Uterus (tissue), 4 donors: ENCODE measurements around the gene CEACAM5. TPM values are rescaled to one million over a fixed set of nuclear protein-coding genes. Genes with fewer than 3 reads are reported as not detected.

Experiments used
- DNase-seq, 2 donors: peaks; one replicate each; pipeline ENCODE4 v3.0.0-alpha.2; 2019 to 2020
- H3K27ac ChIP-seq, 2 donors: fragments of 200-600 bp; sonication (generic); 1 replicate in 1 of 2; 2 replicates in 1 of 2; pipeline ENCODE4 v1.5.1; 2016 to 2018
- H3K27me3 ChIP-seq, 2 donors: fragments of 200-600 bp; sonication (generic); one replicate each; pipeline ENCODE4 v1.5.1; 2018 to 2019; ENCODE audit warnings: control low read depth in 1 of 2
- H3K36me3 ChIP-seq, 2 donors: fragments of 200-600 bp; sonication (generic); one replicate each; pipeline ENCODE4 v1.5.1; 2019; ENCODE audit warnings: control low read depth in 1 of 2
- H3K4me1 ChIP-seq, 2 donors: fragments of 200-600 bp; sonication (generic); one replicate each; pipeline ENCODE4 v1.5.1; 2018 to 2019; ENCODE audit warnings: control low read depth in 1 of 2
- H3K4me3 ChIP-seq, 2 donors: fragments of 200-600 bp; sonication (generic); 1 replicate in 1 of 2; 2 replicates in 1 of 2; pipeline ENCODE4 v1.5.1; 2018 to 2019; ENCODE audit warnings: mild to moderate bottlenecking in 1 of 2
- H3K9me3 ChIP-seq, 2 donors: fragments of 200-600 bp; sonication (generic); one replicate each; pipeline ENCODE4 v1.5.1; 2019; ENCODE audit warnings: control low read depth in 1 of 2
- POLR2A ChIP-seq, 2 donors: fragments of 450-650 bp; IDR thresholded peaks; one replicate each; pipeline ENCODE4 v1.6.1; 2016; ENCODE audit warnings: antibody characterized with exemption in 2 of 2, mild to moderate bottlenecking in 1 of 2, moderate library complexity in 1 of 2
- intact Hi-C: fragments of 100-400 bp; cut with DNase I; formaldehyde crosslinking; loops from one replicate; pipeline ENCODE4 v1.15.1; 2023; ENCODE audit warnings: low total_unique reads
- total RNA-seq, 4 donors: library from RNA; depleted of rRNA in 3 of 4; stranded (reverse); fragments of >200 nt in 3 of 4; gene quantifications; one replicate each; pipeline versions ENCODE4 v1.1.0 to v1.2.4, GENCODE V29; 2014 to 2023
- TF ChIP-seq, protein P1 (sequence below), 4 experiments: fragments of 200-600 bp in 2 of 4; fragments of 450-650 bp in 2 of 4; sonication (generic) in 2 of 4; IDR thresholded peaks; one replicate each; pipeline ENCODE4 v1.5.1; 2016 to 2019; ENCODE audit warnings: antibody characterized with exemption in 4 of 4, mild to moderate bottlenecking in 2 of 4, moderate library complexity in 1 of 4
- donor health status: DM: yes; HTN: yes; CAD: no.

The CEACAM5 gene
- total RNA-seq, 4 donors from 2014 or later = 0.29 to 0.51 TPM; not detected in 2

GRCh38 chr19:41690801-41691065 lies 17.7 kb upstream of the CEACAM5 start:
- no peak overlapping the region for H3K4me3 ChIP-seq
- H3K9me3 ChIP-seq = no peaks in the 10 kb centered on the region
- no peaks in the 10 kb centered on the region for H3K27me3 ChIP-seq

DNA sequence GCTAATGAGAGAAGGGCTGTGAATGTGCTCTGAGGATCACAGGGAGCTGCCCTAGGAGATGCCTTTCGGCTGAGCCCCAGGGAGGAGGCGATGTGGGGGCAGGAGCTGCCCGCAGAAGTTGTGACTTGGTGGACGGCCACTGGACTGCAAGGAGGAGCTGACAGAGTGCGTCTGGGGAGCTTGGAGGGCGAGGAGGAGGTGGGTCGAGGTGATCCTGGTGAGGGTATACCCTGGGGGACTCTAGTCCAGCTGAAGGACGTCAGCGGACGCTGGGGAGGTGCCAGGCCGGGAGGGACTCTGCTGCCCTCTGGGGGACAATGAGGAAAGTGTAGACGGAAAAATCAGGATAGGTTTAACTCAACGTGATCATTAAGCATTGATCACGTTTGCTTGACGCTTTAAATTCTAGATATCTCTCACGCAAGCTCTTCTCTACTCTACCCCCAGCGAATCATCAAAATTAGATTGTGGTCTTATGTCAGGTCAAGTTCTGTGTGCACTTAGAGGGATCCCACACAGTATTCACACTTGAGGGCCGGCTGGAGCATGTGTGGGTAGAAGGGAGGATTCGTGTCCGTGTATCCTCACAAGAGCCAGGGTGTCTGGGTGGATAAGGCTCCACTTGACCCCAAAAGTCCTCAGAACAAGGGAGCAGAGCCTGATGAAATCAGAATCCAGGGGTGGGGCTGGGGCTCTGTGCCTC lies 17.0 kb upstream of the CEACAM5 start:
- no peaks in the 10 kb centered on the region for H3K9me3 ChIP-seq
- DNase-seq = no peak
- no peak overlapping the region for H3K4me3 ChIP-seq
- no peak for TF ChIP-seq POLR2A (IDR thresholded peaks at IDR 0.05)
- TF ChIP-seq, protein P1, sequence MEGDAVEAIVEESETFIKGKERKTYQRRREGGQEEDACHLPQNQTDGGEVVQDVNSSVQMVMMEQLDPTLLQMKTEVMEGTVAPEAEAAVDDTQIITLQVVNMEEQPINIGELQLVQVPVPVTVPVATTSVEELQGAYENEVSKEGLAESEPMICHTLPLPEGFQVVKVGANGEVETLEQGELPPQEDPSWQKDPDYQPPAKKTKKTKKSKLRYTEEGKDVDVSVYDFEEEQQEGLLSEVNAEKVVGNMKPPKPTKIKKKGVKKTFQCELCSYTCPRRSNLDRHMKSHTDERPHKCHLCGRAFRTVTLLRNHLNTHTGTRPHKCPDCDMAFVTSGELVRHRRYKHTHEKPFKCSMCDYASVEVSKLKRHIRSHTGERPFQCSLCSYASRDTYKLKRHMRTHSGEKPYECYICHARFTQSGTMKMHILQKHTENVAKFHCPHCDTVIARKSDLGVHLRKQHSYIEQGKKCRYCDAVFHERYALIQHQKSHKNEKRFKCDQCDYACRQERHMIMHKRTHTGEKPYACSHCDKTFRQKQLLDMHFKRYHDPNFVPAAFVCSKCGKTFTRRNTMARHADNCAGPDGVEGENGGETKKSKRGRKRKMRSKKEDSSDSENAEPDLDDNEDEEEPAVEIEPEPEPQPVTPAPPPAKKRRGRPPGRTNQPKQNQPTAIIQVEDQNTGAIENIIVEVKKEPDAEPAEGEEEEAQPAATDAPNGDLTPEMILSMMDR (IDR thresholded peaks at IDR 0.05) = no peak
- no peaks in the 10 kb centered on the region for H3K27me3 ChIP-seq
- H3K4me1 ChIP-seq = no peaks in the 10 kb centered on the region
- intact Hi-C loops = no loop called here
- no peaks in the 10 kb centered on the region for H3K36me3 ChIP-seq
- H3K27ac ChIP-seq = no peak overlapping the region

More at GRCh38 chr19:41690801-41691065, 17.7 kb upstream of the CEACAM5 start:
- no peak for TF ChIP-seq POLR2A (IDR thresholded peaks at IDR 0.05)
- TF ChIP-seq, protein P1 (IDR thresholded peaks at IDR 0.05) = no peak
- intact Hi-C loops = no loop called here
- H3K4me1 ChIP-seq = no peaks in the 10 kb centered on the region
- H3K36me3 ChIP-seq = no peaks in the 10 kb centered on the region
- no peak for DNase-seq
- no peak overlapping the region for H3K27ac ChIP-seq

DNA sequence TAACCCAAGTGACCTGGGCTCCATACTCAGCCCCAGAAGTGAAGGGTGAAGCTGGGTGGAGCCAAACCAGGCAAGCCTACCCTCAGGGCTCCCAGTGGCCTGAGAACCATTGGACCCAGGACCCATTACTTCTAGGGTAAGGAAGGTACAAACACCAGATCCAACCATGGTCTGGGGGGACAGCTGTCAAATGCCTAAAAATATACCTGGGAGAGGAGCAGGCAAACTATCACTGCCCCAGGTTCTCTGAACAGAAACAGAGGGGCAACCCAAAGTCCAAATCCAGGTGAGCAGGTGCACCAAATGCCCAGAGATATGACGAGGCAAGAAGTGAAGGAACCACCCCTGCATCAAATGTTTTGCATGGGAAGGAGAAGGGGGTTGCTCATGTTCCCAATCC lies 14.2 kb upstream of the CEACAM5 start:
- no peak overlapping the region for H3K4me3 ChIP-seq
- H3K4me1 ChIP-seq = no peaks in the 10 kb centered on the region
- intact Hi-C loops = no loop called here
- DNase-seq = no peak
- H3K27ac ChIP-seq = no peak overlapping the region
- TF ChIP-seq, protein P1 (IDR thresholded peaks at IDR 0.05) = no peak
- no peak for TF ChIP-seq POLR2A (IDR thresholded peaks at IDR 0.05)
- no peaks in the 10 kb centered on the region for H3K27me3 ChIP-seq
- H3K9me3 ChIP-seq = no peaks in the 10 kb centered on the region
- H3K36me3 ChIP-seq = no peaks in the 10 kb centered on the region

DNA sequence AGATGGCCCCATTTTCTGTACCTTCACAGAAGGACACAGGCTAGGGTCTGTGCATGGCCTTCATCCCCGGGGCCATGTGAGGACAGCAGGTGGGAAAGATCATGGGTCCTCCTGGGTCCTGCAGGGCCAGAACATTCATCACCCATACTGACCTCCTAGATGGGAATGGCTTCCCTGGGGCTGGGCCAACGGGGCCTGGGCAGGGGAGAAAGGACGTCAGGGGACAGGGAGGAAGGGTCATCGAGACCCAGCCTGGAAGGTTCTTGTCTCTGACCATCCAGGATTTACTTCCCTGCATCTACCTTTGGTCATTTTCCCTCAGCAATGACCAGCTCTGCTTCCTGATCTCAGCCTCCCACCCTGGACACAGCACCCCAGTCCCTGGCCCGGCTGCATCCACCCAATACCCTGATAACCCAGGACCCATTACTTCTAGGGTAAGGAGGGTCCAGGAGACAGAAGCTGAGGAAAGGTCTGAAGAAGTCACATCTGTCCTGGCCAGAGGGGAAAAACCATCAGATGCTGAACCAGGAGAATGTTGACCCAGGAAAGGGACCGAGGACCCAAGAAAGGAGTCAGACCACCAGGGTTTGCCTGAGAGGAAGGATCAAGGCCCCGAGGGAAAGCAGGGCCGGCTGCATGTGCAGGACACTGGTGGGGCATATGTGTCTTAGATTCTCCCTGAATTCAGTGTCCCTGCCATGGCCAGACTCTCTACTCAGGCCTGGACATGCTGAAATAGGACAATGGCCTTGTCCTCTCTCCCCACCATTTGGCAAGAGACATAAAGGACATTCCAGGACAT lies 13.4 kb upstream of the CEACAM5 start:
- TF ChIP-seq POLR2A (IDR thresholded peaks at IDR 0.05) = no peak
- TF ChIP-seq, protein P1 (IDR thresholded peaks at IDR 0.05) = no peak
- Histone ChIP-seq H3K9me3 (no peaks in the 10 kb centered on the region), H3K36me3 (no peaks in the 10 kb centered on the region), H3K27ac (no peak overlapping the region), H3K27me3 (no peaks in the 10 kb centered on the region), H3K4me3 (no peak overlapping the region), H3K4me1 (no peaks in the 10 kb centered on the region)
- DNase-seq = no peak
- intact Hi-C loops = no loop called here

GRCh38 chr19:41695745-41696144 lies 12.7 kb upstream of the CEACAM5 start:
- intact Hi-C loops = no loop called here
- no peaks in the 10 kb centered on the region for H3K27me3 ChIP-seq

More at GRCh38 chr19:41695745-41696144, 12.7 kb upstream of the CEACAM5 start:
- no peak for DNase-seq
- TF ChIP-seq POLR2A (IDR thresholded peaks at IDR 0.05) = no peak
- TF ChIP-seq, protein P1 (IDR thresholded peaks at IDR 0.05) = no peak
- H3K4me3 ChIP-seq = no peak overlapping the region
- H3K9me3 ChIP-seq = no peaks in the 10 kb centered on the region
- no peaks in the 10 kb centered on the region for H3K36me3 ChIP-seq
- H3K4me1 ChIP-seq = no peaks in the 10 kb centered on the region
- no peak overlapping the region for H3K27ac ChIP-seq
